ENCODE data around the gene ELF2.
"Not testable (repeated sequence)": the region's sequence is repeated elsewhere in the genome, so short reads cannot be mapped to it uniquely, and the experiment has no call there.

The ELF2 gene

GRCh38 chr4:139177049-139177868 lies at the start of gene ELF2:
TSS of gene ELF2 (minus strand) at chr4:139177218. CDS start at chr4:139137701, 39,517 bp downstream.
- DNase-seq = peak; percentile 76

- no peak for DNase-seq
Measured at GRCh38 chr4:139223682-139224317, 46.8 kb upstream of the ELF2 start.

GRCh38 chr4:139222215-139222614 lies 45.2 kb upstream of the ELF2 start:
- no peak for DNase-seq

GRCh38 chr4:139221687-139222086 lies 44.7 kb upstream of the ELF2 start:
- no peak for DNase-seq

GRCh38 chr4:139219450-139220055 lies 42.5 kb upstream of the ELF2 start:
- DNase-seq = no peak

- DNase-seq = peak; percentile 26
Measured at GRCh38 chr4:139214039-139214534, 37.1 kb upstream of the ELF2 start.

GRCh38 chr4:139213633-139214032 lies 36.6 kb upstream of the ELF2 start:
- not testable (repeated sequence) for DNase-seq

GRCh38 chr4:139212900-139213299 lies 35.9 kb upstream of the ELF2 start:
- no peak for DNase-seq

- no peak for DNase-seq
Measured at GRCh38 chr4:139210486-139210885, 33.5 kb upstream of the ELF2 start.

GRCh38 chr4:139209470-139210063 lies 32.5 kb upstream of the ELF2 start:
- DNase-seq = no peak

GRCh38 chr4:139208404-139208945 lies 31.5 kb upstream of the ELF2 start:
- DNase-seq = no peak

GRCh38 chr4:139207873-139208403 lies 30.9 kb upstream of the ELF2 start:
- no peak for DNase-seq

GRCh38 chr4:139207247-139207646 lies 30.2 kb upstream of the ELF2 start:
- no peak for DNase-seq

GRCh38 chr4:139202991-139203390 lies 26.0 kb upstream of the ELF2 start:
- no peak for DNase-seq

- DNase-seq = no peak
Measured at GRCh38 chr4:139200506-139200905, 23.5 kb upstream of the ELF2 start.

- no peak for DNase-seq
Measured at GRCh38 chr4:139200102-139200501, 23.1 kb upstream of the ELF2 start.

- not testable (repeated sequence) for DNase-seq
Measured at GRCh38 chr4:139197214-139197613, 20.2 kb upstream of the ELF2 start.

- DNase-seq = no peak
Measured at GRCh38 chr4:139196462-139196861, 19.4 kb upstream of the ELF2 start.

- DNase-seq = no peak
Measured at GRCh38 chr4:139191373-139191772, 14.4 kb upstream of the ELF2 start.

GRCh38 chr4:139189972-139190371 lies 13.0 kb upstream of the ELF2 start:
- no peak for DNase-seq

- DNase-seq = no peak
Measured at GRCh38 chr4:139189417-139189749, 12.4 kb upstream of the ELF2 start.

GRCh38 chr4:139188648-139189416 lies 11.8 kb upstream of the ELF2 start:
- DNase-seq = no peak
